ENCODE data around the gene GUCY2F.

GUCY2F gene

DNA sequence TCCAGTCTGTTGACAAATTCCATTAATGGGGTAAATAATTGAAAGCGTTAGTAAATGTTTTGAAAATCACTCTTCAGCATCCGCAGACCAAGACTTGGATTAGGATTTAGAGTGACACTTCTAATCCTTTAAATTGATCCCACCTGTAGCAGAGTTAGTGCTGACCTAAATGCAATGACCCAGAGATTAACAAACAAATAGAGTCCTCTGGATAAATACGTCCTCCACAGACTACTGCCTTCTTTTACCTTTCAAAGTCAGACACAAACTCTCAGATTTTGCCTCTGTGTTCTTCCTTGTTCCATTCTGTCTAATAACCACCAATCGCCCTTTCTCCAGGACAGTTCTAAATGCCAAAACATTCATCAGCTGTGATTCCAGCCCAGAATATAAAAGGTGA, at the start of gene GUCY2F:
Gene GUCY2F, minus strand, starts transcription at position 101 of the 400 bp plus-strand sequence. CDS start 6,150 bp downstream, outside the sequence.
- TF ChIP-seq, protein P1, sequence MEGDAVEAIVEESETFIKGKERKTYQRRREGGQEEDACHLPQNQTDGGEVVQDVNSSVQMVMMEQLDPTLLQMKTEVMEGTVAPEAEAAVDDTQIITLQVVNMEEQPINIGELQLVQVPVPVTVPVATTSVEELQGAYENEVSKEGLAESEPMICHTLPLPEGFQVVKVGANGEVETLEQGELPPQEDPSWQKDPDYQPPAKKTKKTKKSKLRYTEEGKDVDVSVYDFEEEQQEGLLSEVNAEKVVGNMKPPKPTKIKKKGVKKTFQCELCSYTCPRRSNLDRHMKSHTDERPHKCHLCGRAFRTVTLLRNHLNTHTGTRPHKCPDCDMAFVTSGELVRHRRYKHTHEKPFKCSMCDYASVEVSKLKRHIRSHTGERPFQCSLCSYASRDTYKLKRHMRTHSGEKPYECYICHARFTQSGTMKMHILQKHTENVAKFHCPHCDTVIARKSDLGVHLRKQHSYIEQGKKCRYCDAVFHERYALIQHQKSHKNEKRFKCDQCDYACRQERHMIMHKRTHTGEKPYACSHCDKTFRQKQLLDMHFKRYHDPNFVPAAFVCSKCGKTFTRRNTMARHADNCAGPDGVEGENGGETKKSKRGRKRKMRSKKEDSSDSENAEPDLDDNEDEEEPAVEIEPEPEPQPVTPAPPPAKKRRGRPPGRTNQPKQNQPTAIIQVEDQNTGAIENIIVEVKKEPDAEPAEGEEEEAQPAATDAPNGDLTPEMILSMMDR (IDR thresholded peaks at IDR 0.05; ENCODE audit: low read depth, low read length, missing control alignments): no peak
- no peak within 1 kb of the TSS for H3K4me3 ChIP-seq (replicated peaks; ENCODE audit: low read depth, low read length)
- no peak for DNase-seq (ENCODE audit: extremely low read depth, low read depth)

DNA sequence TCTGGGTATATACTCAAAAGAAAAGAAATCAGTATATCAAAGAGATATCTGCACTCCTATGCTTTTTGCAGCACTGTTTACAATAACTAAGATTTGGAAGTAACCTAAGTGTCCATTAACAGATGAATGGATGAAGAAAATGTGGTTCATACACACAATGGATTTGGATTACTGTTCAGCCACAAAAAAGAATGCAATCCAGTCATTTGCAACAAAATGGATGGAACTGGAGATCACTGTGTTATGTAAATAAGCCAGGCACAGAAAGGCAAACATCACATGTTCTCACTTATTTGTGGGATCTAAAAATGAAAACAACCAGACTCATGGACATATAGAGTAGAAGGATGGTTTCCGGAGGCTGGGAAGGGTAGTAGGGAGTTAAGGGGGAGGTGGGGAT, 37.1 kb upstream of the GUCY2F start:
- no peak for DNase-seq (ENCODE audit: extremely low read depth, low read depth)
- H3K4me3 ChIP-seq (replicated peaks; ENCODE audit: low read depth, low read length): no peak overlapping the region
- TF ChIP-seq, protein P1 (IDR thresholded peaks at IDR 0.05; ENCODE audit: low read depth, low read length, missing control alignments): no peak

DNA sequence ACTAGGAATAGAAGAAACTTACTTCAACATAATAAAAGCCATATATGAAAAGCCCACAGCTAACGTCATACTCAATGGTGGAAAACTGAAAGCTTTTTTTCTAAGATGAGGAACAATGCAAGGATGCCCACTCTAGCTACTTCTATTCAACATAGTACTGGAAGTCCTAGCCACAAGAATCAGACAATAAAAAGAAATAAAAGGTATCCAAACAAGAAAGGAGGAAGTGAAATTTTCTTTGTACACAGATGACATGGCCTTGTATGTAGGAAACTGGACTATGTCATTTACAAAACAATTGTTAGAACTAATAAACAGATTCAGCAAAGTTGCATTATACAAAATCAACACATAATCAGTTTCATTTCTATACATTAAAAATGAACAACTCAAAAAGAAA, 29.2 kb upstream of the GUCY2F start:
- TF ChIP-seq, protein P1 (IDR thresholded peaks at IDR 0.05; ENCODE audit: low read depth, low read length, missing control alignments): no peak
- DNase-seq (ENCODE audit: extremely low read depth, low read depth): no peak

DNA sequence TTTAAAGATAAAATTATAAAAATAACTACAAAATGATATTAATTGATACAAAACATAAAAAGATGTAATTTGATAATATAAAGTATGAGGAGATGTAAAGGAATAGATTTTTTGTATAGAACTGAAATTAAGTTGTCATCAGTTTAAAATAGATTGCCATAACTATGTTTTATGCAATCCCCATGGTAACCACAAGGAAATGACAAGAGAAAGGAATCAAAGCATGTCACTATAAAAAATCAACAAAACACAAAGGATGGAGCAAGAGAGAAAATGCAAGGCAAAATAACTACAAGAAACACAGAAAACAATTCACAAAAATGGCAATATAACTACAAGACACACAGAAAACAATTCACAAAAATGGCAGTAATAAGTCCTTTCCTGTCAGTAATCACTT, 27.0 kb upstream of the GUCY2F start:
- TF ChIP-seq, protein P1 (IDR thresholded peaks at IDR 0.05; ENCODE audit: low read depth, low read length, missing control alignments): no peak
- H3K4me3 ChIP-seq (replicated peaks; ENCODE audit: low read depth, low read length): no peak overlapping the region

More for the DNA sequence above, 29.2 kb upstream of the GUCY2F start:
- no peak overlapping the region for H3K4me3 ChIP-seq (replicated peaks; ENCODE audit: low read depth, low read length)

DNA sequence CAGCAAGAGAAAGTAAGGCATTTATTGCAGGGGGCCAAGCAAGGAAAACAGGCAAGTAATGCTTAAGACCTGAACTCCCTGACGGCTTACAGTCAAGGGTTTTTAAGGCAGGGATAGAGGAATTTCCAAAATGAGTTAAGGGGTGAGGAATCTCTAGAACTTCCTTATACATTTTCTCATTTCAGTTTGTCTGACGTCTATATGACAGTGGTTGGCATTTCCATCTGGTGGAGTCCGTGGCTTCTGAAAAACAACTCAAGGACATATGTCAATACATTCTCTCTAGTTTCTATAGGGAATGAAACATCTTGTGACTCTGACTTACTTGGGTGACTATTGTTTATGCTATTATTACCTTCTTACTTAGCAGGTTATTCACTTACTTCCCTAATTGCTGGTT, 19.3 kb upstream of the GUCY2F start:
- DNase-seq (ENCODE audit: extremely low read depth, low read depth): no peak
- H3K4me3 ChIP-seq (replicated peaks; ENCODE audit: low read depth, low read length): no peak overlapping the region
- TF ChIP-seq, protein P1 (IDR thresholded peaks at IDR 0.05; ENCODE audit: low read depth, low read length, missing control alignments): no peak

More for the DNA sequence above, 27.0 kb upstream of the GUCY2F start:
- DNase-seq (ENCODE audit: extremely low read depth, low read depth): no peak

DNA sequence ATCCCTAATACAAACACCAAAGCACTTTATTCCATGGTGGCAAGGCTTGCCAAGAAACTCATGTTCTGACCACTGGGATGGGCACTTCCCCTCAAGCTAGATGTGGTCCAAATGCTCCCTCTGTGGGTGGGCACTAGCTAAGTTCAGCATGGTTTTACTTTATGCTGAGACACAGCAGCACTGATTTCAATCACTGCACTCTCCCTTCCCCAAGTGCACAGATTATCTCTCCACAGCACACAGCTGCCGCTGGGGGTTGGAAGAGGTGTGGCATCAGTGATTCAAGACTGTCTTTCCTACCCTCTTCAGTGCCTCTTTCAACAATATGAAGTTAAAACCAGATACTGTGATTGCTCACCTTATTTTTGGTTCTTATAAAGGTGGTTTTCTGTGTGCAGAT, 16.5 kb upstream of the GUCY2F start:
- TF ChIP-seq, protein P1 (IDR thresholded peaks at IDR 0.05; ENCODE audit: low read depth, low read length, missing control alignments): no peak
- DNase-seq (ENCODE audit: extremely low read depth, low read depth): no peak
- no peak overlapping the region for H3K4me3 ChIP-seq (replicated peaks; ENCODE audit: low read depth, low read length)

DNA sequence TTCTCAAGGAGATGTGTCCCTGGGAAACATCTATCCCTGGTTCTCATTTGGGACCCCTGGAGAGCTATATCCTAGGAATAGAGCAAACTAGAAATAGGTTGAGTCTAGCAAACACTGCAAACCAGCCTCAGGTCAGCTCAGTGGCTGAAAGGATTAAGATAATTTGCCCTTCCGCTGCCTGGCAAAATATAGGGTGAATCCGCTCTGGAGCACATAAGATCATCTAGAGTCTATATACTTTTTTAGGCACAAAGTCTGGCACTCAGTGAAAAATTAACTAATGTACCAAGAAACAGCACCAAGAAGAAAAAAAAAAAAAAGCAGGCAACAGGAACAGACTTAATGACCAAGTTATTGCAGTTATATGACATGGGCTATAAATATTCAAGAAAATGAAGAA, 7.3 kb upstream of the GUCY2F start:
- no peak for DNase-seq (ENCODE audit: extremely low read depth, low read depth)
- H3K4me3 ChIP-seq (replicated peaks; ENCODE audit: low read depth, low read length): no peak overlapping the region
- TF ChIP-seq, protein P1 (IDR thresholded peaks at IDR 0.05; ENCODE audit: low read depth, low read length, missing control alignments): no peak

Data from HFF-Myc (cell line).